ENCODE data around the gene G6PC1.

DNA sequence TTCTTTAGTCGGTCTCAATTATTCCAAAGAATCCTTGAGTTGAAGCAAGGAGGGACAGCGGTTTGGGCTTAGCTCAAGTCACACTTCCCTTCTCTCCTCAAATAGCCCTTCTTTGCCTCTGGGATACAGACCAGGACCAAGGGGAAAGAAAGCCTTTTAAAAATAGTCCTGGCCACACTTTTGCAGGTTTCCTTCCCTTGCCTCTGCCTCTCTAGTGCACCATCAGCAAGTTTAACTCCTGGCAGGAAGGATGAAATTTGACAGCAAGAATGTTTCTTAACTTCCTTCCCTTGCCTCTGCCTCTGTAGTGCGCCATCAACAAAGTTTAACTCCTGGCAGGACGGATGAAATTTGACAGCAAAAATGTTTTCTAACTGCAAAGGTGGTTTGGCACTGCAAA is 7.2 kb upstream of the G6PC1 start:
- TF ChIP-seq, protein P1, sequence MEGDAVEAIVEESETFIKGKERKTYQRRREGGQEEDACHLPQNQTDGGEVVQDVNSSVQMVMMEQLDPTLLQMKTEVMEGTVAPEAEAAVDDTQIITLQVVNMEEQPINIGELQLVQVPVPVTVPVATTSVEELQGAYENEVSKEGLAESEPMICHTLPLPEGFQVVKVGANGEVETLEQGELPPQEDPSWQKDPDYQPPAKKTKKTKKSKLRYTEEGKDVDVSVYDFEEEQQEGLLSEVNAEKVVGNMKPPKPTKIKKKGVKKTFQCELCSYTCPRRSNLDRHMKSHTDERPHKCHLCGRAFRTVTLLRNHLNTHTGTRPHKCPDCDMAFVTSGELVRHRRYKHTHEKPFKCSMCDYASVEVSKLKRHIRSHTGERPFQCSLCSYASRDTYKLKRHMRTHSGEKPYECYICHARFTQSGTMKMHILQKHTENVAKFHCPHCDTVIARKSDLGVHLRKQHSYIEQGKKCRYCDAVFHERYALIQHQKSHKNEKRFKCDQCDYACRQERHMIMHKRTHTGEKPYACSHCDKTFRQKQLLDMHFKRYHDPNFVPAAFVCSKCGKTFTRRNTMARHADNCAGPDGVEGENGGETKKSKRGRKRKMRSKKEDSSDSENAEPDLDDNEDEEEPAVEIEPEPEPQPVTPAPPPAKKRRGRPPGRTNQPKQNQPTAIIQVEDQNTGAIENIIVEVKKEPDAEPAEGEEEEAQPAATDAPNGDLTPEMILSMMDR (conservative IDR thresholded peaks at IDR 0.05 in 1 of 2, IDR thresholded peaks at IDR 0.05 in 1 of 2; ENCODE audit: extremely low read depth in 1 of 2, insufficient read depth in 1 of 2, low read depth in 1 of 2, low read length in 2 of 2), result no peak
- TF ChIP-seq EZH2 (IDR thresholded peaks at IDR 0.05; ENCODE audit: borderline replicate concordance, low read length), result no peak
